CD4-positive, alpha-beta T cell treated with Interleukin-15 for 1 hour (primary cell): ENCODE measurements around the gene GDI1.

Experiments
- DNase-seq: peaks from one replicate; pipeline ENCODE4 v3.0.0-alpha.2; 2020

The GDI1 gene

DNA sequence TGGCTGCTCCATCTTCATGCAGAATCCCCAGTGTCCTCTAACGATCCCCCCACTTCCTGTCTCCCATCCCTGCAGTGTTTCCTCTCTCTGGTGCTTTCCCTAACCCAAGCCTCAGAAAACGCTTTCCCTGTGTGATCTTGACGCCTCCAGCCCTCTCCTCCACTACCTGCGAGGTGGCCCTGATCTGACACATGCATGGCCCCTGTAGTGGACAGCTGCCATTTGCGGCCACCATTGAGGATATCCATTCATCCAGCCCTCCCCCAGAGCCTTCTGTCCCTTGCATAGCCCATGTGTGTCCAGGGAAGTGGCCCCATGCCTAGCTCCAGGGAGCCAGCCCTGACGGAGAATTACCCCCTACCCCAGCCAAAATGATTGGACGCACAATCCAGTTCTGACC, 46.4 kb downstream of the GDI1 start:
- no peak for DNase-seq

DNA sequence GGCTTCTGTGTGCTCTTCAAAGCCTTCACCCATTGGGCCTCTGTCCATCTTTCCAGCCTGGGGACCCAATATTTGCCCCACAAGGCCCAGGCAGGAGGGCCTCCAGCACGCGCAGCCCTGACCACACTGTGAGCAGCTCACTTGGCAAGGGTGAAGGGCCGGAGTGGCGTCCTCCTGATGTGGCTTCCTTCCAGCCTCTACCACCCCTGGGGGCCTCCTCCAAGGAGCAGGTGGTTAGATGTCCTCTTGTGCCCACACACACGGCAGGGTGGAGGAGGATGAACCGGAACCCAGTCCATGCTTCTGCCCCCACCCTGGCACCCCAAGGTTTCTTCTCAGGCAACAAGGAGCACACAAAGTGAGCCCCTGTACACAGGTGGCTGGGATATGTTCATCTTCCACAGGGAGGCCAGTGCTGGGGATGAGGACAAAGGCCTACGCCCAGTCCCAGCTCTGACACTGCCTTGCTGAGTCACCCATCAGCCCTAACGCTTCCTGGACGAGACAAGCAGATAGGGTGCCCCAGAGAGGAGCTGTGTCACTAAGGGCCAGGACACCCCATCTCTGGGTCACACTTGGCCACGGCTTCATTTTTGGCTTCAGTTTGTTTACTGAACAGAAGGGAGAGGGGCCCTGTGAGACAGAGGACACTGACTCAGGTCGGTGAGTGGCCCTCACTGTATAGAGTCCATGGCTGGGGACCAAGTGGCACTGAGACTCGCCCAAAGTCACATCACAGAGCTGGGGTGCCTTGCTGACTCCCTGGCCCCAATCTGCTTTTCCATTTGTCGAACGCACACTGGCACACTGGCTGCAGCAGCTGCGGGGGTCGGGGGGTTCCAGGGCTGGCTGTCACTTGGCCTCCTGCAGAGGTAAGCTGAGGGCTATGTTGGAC, 47.5 kb downstream of the GDI1 start:
- peak; percentile 46 for DNase-seq

DNA sequence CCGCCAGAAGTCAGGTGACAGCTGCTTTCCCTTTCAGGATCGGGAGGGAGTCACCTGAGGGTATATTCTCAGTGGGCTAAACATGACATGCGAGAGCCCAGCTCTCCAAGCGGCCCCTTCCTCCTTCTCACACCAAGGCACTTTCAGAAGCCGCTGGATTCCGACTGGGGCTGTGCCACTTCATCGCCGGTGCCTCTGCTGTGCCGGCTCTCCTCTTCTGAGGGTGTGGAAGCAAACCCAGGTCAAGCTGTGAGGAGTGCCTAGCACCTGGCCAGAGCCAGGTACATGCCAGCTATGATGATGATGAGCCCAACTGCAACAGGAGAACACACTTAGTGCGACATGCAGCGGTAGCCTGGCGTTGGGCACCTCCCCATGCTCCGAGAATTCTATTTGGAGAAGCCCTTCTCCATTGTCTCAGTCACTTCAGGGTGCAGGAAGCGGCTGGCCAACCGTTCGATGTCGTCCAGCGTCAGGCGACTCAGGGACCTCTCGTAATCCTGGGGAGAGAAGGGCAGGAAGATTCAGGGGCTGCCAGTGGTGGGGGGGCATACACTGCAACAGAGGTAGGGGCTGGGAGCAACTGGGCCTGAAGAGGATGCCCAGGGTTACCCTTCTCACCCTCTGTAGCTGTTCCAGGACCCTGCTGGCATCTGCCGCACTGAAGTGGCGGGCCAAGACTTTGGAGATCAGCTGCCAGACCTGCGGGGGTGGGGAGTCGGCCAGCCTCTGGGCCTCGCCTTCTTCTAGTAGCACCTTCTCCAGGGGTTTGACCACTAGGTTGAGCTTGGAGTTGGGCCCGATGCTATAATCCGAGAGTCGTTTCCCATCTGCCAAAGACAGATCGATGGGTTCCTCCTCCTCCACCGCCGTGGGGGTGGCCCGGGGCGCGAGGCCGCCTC, 48.4 kb downstream of the GDI1 start:
- no peak for DNase-seq

DNA sequence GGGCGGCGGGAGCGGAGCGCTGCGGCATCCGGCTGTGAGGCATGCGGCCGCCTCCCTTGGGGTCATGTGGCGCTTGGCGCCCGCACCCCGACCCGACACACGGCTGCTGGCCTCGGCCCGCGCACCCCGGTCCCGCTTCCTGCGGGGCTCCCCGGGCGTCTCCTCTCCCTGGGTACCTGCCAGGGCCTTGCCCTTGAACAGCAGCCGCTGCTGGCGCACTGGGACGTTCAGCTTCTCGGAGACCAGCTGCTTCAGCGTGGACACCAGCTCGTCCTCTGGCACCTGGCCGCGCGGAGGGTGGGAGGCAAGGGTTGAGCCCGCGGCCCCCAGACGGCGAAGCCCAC, 49.1 kb downstream of the GDI1 start:
- DNase-seq = no peak

DNA sequence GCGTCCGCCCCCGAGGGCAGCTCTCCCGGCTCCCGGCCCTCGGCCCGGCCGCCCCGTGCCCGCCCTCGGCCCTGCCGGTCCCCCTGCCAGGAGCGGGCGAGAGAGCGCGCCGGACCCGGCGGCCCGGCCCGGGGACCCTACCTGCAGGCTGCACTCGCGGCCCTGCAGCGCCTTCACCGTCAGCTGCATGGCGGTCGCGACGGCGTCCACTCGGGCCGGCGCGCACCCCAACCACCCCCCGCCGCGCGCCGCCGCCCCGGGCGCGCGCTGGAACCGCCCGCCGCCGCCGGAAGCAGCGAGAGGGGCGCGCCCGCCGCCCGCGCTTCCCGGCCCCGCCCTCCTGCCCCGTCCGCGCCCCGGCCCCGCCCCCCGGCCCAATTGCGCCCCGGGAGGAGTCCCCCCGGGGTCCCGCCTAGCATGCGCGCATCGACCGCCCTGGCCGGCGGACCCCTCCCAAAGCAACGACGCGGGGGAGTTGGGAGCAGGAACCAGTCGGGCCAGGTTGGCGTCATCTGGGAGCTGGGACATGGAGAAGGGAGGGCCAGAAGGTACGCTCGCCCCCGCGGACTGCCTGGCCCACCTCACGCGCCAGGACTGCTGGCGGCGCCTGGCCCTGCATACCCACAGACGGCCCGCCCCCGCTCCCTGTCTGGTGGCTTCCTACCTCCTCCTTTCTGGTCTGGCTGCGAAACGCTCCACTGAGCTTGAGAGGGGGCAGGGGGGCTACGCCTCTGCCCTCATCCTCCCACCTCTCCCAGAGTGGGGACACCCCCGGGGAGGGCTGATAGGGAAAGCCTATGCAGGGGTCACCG, 49.6 kb downstream of the GDI1 start, which contains the start of gene UBL4A:
Gene UBL4A (minus strand): TSS at position 220 of the 812 bp plus-strand sequence. CDS start 31 bp downstream, at position 189.
- DNase-seq = peak; percentile 62

DNA sequence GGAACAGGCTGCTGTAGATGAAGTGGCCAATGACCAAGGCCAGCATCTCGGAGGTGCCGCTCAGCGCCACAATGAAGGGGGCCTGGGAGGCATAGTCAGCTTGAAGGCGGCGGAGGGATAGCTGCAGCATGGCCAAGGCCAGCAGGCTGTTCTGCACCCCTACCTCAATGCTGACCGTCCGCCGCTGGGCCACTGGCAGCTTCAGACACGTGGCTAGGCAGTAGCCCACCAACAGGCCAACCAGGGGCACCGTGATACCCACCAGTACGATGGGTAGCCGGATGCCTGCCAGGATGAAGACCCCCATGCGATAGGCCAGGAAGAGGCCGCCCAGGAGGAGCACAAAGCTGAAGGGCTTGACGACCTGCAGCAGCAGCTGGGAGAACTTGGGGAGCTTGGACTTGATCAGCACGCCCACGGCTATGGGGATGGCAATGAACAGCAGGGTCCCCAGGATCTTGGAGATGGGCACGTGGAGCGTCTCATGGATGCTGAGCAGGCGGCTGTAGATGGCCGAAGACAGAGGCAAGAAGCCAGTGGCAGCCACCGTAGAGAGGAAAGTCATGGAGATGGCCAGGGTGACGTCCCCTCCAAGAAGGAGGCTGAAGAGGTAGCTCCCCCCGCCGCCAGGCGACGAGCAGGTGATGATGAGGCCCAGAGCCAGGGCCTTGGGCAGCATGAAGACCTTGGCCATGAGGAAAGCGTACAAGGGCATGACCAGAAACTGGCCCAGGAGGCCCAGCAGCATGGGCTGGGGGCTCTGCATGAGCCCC, 50.8 kb downstream of the GDI1 start:
- DNase-seq = no peak

DNA sequence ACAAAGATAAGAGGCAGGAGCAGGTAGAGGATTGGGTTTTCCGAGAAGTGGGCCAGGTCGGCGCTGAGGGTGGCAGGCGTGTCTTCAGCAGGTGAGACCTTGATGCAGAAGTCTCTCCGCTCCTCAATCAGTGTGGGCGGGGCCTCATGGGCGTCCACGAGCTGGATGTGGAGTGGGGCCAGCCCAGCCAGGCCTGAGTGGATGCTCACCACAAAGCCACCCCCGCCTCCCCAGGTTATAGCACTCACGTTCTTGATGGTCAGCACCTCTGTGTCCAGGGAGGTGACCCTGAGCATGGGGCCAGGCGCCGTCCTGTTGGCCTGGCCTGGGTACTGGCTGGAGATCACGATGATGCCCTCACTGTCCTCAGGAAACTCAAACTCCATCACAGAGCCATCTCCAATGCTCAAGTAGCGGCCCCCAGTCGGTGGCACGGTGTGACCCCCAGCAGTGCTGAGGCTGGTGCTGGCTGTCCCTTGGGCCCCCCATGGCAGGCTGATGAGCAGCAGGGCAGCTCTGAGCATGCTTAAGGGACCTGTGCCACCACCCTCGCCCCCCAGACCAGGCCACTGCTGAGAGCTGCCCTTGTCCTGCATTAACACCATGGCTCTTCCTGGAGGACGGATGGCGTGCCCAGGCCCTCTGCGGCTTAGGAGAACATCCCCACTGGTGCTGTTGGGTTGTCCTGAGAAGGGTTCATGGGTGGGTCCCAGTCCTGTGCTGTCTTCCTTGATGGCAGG, 51.6 kb downstream of the GDI1 start:
- DNase-seq = no peak

DNA sequence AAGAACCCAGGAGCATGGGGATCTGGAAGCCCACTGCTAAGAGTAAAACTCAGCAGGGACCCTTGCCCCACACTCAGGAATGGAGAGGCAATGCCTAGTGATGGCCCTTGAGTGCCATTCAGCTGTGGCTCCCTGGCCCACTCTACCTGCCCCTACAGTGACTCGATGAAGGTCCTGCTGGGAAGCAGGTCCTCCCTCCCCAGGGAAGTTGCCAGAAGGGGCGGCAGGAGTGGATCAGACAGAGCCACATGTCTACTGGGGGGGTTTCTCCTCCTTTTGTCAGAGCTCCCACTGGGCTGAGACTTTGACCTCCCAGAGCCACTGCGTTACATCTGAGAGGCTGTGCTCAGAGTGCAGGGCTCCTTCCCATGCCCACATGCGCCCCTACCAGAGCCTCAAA, 52.2 kb downstream of the GDI1 start:
- no peak for DNase-seq

DNA sequence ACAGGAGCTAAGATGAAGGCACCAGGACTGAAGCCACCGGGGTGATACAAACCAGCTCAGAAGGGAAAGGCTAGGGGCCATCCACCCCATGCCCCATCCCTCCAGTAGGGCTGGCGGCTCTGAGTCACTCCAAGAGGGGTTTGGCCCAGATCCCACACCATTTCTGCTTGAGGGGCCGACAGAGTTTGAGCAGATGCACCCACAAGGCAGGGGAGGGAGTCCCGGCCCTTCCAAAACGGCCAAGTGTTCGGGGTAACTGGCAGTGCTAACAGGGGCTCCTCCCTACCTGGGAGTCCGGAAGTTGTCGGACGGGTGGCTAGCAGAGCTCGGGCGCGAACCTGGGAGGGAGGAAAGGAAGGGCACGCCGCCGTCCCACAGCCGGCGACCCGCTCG, 53.1 kb downstream of the GDI1 start:
- DNase-seq = no peak

DNA sequence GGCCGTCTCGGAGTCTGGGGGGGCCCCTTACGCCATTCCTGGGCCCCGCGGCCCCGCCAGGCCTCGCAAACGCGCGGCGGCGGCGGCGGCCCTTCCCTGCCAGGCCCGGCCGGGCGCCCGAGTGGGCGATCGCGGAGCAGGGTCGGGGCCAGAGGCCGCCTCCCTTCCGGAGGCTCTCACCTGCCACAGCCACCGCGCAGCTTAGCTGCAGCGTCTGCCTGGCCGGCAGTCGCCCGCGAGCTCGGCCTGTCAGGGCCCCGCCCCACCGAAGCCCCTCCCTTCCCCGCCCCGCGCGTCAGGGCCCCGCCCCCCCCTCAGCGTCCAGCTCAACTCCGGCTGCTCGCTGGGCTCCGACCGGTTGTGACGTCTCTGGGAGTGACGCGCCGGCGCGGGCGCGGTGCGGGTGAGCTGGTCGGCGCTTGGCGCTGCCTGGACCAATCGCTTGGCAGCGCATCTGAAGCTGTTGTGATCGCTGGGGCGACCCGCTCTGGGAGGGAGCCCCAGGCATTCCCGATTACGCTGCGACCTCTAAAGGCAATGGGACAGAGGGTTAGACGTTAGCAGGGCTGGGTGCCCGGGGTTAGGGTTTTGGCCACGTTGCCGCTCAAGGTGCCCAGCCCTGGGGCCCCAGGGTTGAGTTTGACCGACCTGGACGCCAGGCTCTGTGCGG, 53.6 kb downstream of the GDI1 start, which contains the start of gene SLC10A3:
Gene SLC10A3 (minus strand): TSS at position 216 of the 670 bp plus-strand sequence. CDS start 1,689 bp downstream, outside the sequence.
- peak; percentile 96 for DNase-seq
